NCI-H524 (cell line): Measurements from ENCODE around the gene FOXP1.
"Not testable (repeated sequence)": the region's sequence is repeated elsewhere in the genome, so short reads cannot be mapped to it uniquely, and the experiment has no call there.

ENCODE experiments used
- DNase-seq, 2 experiments: peaks; one replicate each; lab custom pipeline; 2025; lab: John Stamatoyannopoulos, UW

The FOXP1 gene

DNA sequence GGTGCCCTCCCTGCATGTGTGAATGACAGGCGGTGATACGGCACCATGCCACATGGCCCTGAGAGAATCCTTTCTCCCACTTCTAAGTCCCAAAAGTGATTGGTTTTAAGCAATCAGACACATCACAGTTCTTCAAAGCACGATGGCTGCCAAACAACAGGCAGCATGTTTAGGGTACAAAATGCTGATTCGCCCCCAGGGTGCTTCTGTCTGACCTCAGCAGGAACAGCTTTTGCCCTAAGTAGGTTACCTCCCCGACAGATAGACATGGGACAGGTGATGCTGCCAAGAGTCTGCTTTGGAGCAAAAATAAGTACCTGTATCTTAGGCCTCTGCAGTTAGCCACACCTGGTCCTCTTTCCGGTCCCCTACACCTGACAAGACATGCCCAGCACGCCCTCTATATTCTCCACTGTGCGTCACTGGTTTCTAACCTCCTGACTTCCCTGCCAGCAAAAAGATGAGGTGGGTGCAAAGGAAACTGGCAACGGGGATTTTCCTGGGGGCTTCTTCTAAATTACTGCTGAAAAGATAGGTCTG is 549.8 kb downstream of the FOXP1 start:
- DNase-seq: peak in 1 of 2 experiments; percentile 38

DNA sequence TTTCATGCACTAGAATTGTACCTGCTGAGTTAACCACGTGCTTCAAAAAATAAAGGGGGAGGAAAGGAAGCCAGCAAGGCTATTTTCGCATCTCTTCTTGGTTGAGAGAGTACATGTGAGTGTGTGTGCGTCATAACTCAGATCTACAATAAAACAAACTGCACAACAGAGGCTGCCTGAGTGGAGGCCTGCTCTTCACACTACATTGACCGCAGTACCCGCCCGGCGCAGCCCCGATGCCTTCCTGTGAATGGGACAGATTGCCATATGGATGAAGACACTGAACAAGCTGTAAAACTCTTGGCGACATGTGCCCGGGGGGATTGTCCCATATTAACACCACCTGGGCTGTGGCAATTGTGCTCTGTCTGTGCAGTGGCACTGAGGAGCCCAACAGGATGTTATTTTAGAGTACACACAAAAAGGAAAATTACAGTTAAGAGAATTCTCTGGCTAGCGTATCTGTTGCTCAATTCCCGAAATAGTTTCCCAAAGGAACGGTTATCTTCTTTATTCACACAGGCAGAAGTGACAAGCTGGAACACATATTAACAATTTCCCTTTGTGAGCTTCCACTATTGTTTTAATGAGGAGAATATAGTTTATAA is 551.5 kb downstream of the FOXP1 start:
- DNase-seq: peak; percentile 90 to 95

DNA sequence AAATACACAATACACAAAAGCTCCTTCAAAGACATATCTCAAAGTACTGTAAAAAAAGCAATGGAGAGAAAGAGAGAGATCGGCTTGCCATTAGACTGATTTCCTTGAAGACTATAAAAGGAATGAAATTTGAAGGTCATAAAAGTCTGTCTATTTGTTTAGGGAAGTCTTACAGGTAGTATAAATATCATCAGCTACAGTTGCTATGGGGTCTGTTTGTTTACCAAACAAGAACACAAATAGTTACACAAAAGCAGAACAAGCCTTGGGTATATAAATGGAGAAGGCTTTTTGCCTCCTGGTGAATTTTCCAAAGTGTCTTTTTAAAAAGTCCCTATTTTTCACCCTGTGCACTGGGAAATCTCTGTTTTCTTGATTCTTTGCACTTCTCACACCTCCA is 552.3 kb downstream of the FOXP1 start:
- DNase-seq: no peak

DNA sequence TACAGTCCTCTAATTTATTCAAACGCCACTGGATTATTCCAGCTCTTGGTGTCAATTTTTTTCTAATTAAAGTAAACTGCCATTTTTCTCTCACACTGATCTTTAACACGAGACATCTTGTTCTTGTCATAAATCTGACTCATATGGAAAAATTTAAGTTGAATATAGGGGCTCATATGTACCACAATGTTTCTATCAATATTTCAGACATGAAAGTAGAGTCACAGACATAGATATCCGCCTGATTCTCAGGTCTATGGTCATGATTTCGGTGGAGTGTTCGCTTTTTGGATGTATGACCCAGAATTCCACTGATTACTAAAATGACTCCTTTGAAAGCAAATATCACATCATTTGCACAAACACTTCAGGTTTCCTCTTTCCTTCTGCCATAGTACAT is 552.8 kb downstream of the FOXP1 start:
- no peak for DNase-seq

DNA sequence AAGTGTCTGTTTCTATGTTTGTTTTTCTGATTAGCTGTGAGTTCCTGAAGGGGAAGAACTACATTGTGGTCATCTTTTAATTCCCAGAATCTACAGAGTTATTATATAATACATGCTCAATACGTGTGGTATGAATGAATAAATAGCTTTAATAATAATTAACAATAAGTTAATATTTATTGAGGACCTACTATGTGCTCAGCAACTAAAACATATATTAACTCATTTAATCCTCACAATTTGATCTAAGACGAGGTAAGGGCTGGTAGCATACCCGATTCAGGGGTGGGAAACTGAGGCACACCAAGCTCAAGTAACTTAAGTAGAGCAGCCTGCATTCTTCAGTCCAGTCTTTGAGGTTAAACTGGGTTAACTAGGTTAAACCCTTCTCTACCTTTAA is 553.8 kb downstream of the FOXP1 start:
- no peak for DNase-seq

DNA sequence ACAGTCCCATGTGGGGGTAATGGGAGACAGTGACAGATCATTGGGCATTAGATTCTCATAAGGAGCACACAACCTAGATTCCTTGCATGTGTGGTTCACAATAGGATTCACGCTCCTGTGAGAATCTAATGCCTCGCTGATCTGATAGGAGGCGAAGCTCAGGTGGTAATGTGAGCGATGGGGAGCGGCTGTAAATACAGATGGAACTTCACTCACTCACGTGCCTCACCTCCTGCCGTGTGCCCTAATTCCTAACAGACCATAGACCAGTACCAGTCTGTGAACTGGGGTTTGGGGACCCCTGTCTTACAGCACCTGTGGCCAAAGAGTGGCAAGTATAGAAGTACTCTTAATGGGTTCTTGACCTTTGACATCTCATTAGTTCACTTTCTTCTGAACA is 554.7 kb downstream of the FOXP1 start:
- no peak for DNase-seq

DNA sequence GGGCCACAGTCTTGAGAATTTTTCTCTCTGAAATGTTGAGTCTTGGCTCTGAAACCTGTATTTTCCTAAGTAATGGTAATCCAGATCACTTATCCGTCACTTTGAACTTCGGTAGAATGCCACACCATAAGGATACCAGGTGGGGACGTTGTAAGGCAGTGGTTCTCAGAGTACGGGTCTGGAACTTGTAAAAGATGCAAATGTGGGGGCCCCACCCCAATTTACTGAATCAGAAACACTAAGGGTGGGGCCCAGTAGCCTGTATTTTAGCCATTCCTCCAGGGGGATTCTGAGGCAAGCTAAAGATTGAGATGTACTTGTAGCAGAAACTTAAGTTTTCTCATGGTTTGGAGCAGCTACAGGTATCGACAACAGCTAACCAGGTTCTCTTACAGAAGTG is 555.3 kb downstream of the FOXP1 start:
- DNase-seq: no peak

DNA sequence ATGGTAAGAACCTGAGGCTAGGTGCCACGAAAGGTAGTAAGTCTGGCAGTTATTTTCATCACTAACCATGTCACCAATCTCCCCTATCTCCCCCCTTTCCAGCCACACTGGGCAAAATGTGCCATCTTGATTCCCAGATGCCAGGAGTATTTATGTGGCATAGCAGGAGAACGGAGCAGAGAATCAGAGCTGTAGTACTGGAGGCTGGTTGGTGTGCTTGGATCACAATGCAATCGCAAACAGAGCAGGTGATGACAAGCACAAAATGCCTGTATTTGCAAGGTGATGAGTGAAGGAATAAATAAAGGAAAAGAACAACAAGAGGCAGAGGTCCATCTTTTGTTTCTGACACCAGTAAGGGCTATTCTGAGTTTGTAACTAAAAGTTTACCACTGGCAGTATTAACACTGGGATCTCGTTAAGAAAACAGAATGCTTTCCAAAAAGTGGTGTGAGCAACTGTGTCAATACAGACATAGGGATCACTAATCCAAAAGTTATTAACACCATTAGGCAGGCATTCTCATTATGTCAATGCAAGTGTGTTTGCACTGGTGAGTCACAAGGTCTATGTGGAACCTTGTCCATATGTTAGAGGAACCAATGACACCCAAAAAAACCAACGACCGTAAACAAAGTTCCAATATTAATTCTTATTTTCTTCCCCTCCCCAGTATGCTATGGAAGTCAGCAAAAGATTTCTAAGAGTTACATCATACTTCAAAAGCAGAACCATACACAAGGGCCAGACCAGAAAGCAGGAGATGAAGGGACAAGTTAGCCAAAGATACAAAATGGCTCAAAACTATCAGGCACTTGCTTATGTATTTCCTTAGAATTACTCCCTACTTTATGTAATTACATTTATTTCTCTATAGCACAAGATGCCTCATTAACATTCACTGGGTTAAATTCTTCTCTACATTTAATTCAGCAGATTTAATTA is 556.6 kb downstream of the FOXP1 start:
- DNase-seq: no peak

DNA sequence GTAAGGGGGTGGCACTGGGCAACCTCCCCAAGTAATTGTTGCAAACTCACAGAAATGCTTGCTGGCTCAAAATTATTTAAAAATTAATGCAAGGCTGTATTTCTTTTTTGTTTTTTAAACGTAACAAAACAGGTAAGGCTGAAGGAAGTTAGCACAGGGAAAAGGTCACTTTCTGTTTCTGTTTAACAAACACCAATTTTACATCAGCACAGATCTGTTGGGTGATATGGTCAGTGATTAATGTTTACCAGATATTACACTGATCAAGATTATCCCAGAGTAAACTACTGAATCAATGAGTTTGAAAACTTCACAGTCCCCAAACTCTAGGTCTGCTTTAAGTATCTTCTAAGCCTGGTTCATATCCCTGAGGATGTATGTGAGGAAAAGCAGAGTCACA is 558.0 kb downstream of the FOXP1 start:
- no peak for DNase-seq

DNA sequence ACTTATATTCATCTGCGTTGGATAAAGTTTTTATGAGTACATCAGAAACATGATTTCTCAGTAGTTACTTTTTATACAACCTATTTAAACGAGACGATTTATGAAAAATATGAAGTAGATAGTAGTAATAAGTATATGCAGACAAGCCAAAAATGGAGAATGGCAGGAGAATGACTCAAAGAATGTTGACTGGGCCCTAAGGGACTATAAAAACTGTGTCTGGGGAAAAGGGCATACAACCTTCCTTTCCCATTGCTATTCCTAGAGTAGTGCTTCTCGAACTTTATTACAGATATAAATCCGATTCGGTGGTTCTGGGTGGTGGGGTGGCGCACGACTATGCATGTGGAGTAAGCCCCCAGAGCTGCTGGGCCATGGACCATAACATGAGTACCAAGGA is 558.5 kb downstream of the FOXP1 start:
- no peak for DNase-seq

DNA sequence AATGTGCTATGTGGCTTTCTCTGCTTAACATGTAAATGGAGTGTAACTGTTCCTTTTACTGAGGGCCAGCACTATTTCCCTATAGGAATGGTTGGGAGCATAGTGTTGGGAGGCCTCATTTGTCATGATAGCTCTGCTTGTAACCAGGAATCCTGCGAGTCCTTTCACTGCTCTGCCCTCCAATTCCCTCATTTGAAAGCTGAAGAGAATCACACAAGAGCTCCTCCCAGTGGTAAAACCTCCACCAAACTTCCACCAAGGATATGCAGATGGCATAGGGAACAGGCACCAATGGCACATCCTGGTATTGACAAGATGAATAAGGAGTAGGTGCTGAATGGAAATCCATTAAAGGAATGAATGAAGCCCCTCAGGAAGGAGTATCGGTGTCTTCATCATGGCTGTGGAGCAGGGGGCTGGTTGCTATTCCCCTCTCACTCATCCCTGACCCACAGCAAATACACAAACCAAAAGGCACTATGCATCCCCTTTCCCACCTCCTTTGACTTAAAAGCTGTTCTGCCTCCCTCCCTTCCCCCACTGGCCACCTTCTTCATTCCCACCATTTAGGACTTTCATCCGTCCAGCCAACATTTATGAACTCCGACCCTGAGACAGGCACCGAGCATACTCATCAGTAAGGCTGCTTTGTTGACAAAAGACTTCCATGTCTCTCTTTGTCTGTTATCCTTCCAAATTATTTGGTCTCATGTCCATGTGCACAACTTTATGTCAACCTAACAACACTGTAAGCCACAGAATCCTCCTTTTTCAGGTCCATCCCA is 560.8 kb downstream of the FOXP1 start:
- DNase-seq: peak in 1 of 2 experiments; percentile 28

DNA sequence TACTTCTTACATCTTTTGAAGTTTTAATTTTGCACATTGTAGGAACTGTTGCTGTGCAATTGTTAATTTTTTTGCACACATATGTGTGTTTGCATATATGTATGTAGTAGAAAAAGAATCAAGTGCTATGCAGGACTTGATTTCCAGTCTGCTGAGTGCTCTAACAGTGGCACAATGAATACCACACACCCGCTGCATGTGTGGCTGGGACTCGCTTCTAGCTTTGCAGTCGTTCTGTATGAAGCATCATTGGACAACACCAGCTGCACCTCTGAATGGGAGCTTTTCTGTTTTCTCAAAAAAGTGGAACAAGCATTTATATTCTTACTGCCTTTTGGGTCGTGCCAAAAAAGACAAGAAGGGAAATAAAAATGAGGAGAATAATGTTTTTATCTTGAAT is 564.7 kb downstream of the FOXP1 start:
- no peak for DNase-seq

DNA sequence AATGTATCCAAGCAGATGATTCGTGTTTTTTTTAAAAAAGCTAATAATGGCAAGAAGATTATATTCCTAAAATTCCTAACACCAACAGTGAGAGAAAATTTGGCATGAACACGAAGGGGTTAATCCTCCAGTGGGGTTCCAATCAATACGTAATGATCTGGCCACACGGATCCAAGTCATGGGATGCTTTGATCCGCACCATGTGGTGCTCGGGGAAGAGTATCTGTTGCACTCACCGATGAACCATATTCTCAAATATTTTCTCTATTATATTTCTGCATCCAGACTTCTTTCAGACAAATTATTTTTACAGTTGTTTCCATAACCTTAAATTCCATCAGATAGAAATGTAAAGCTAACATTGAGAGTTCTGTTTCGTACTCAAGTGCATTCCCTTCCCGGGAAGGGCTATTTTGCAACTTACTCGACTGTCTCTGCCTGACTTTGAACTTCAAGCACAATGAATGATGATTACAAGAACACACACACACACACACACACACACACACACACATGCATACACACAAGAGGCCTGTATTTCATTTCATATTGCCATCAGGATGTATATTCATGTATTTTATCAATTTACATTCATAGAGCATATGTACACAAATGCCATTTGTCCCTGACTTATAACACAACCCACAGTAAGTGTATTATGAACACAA is 567.2 kb downstream of the FOXP1 start:
- DNase-seq: no peak

DNA sequence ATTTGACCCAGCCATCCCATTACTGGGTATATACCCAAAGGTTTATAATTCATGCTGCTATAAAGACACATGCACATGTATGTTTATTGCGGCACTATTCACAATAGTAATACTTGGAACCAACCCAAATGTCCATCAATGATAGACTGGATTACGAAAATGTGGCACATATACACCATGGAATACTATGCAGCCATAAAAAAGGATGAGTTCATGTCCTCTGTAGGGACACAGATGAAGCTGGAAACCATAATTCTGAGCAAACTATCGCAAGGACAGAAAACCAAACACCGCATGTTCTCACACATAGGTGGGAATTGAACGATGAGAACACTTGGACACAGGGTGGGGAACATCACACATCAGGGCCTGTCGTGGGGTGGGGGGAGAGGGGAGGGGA is 568.9 kb downstream of the FOXP1 start:
- not testable (repeated sequence) for DNase-seq

DNA sequence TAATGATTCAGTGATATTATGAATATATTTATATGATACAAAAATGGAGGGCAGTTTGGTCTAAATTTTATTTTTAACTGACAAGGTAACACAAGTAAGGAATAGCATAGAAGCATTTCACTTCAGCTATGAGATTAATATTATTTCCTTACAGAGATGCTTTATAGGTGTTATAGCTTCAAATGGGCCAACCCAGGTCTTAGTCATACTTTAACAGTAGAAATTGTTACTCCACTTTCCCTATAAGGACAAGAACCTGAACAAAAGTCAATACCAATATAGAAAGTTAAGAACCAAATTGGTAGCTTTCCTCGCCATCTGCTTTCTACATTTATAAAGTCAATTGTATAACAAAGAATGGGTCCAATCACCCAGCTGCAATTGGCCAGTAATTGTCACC is 570.6 kb downstream of the FOXP1 start:
- no peak for DNase-seq

DNA sequence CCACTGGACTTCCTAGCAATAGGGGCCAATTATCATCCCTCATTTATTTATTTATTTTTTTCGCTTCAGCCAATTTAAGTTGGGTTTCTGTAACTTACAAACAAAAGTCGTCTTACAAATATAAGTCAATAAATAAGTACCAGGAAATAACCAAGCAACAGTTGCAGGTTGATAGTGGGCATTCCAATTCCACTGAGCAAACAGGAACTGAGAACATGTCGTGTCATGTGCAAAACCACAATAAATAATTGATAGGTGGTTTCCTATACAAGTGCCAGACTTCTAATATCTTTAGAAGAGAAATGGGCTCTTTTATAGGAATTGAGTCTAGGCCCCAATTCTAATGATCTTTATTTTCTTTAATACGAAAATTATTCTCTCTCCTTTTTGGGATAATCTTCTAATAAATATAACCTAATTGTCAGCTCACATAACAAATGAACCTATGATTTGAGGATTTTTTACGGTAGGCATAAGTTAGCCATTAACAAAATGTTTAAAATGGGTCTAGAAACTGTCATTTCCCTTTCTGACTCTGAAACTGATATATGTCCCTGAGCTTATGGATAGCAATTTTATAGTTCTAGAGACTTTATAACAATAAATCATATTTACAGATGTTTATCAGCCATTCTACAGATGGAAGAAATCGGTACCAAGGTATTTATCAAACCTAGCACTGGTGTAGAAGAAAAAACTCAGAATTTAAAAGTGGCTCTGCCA is 571.8 kb downstream of the FOXP1 start:
- no peak for DNase-seq

DNA sequence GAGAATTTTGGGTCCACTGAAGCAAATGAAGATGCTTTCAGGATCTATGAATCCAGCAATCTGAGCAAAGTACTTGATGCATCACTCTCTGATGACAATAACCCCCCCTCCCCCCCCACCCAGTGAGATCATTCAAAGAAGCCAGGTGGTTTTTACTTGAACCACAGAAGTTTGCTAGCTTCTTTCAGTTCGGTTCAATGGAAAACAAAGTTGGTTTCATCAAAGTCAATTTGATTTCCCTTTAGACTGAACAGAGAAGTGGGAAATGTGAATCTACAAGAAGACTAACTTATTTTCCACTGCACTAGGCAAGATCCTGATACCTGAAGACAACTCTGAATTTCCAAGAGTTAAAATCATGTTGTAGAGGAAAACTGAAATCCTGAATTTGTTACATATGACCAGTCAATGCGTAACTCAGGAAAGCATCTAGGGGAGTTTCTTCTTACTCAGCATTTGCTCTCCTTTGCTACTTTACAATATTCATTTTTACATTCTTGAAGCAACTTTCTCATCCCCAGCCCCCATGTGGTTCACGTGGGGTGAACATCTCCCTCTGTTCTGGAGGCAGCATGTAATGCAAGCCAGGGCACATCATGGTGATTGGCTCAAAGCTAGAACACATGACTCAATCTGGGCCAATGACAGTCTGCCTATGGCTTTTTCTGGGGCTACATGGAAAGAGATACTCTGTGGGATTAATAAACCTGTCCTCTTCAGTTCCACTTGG is 572.6 kb downstream of the FOXP1 start:
- DNase-seq: no peak

DNA sequence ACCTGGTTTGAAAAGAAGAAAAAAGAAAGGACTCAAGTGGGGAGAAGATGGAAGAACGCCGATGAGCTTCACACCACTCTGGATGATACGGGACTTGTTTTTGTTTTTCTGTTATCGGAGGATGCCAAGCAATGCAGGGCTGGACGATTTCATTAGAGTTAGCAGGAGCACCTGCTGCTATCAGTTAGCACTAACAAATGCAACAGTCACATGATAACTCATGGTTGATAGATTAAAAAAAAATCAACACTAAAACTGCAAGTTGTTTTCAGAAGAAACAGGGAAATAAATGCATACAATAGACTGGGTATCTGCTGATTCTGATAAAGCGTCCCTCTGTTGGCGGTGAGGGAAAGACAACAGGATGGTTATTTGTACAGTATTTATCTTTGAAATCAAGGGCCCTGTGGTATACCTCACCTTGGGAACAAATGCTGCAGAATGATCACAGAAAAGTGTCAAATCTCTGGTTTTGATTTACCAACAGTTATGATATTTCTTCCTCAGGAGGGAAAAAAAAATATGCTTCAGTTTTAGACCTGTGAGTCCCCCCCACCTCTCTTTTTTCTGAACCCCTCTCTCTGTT is 575.1 kb downstream of the FOXP1 start:
- DNase-seq: peak in 1 of 2 experiments; percentile 36

DNA sequence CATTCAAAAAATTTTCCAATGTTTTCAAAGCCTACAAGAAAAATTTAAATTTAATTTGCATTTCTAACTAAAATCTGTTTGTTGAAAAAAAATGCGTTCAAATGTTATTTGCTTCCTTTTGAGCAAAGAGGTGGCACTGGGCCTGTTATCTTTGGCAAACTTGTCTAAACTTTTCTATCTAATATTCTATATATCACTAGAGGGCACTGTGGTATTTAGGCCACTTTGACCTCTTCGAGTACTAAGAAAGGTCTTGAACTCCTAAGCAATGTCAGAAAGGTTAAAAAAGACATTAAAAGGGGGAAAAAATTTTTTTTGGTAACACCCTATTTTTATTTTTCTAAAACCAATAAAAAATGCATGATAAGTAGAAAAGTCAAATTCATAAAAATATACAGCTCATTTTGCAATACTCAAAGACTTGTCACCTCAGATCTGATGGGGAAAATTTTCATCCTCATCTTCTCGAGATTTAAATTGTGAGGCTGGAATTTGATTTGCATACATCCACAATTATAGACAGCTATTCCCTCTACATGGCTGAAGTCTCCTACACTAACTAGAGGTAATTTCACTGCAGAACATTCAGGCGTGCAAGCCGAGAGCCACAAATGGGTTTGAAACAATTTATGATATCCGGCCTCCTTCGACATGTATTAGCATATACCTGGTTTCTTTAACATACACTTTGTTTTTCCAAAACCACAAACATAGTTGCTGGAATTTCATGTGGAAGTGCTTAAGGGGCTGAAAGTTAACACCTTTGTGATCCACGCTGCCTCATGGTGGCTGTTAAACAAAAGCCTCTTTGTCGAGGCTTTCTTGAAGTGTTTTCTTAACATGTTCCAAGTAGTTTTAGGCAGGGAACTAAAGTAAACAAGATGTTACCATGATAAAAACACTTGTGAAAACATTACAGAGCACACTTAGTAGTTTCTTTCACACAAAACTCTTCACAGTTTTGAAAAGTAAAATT is 576.4 kb downstream of the FOXP1 start:
- peak in 1 of 2 experiments; percentile 48 for DNase-seq
